ENCODE results near the gene VSIG2.

The VSIG2 gene

DNA sequence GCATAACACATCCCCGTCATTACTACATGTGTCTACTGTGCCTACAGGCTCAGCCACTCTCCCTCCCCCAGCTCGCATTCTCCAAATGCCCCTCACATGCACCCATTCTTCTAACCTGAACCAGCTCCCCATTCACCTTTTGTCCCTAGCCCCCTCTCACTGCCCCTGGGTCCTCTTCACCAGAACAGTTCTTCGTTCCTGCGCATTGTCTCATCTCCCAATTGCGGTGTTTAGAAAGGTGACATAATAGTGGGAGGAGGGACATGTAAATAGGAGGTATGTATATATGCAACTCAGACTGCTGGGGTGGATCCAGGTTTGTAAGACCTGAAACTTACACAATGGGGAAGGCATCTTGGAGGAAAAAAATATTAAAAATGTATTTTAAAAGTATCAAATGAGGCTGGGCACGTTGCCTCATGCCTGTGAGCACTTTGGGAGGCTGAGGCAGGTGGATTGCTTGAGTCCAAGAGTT is 4.7 kb upstream of the VSIG2 start:
- H3K36me3 ChIP-seq (ENCODE audit: low read length) = no peaks in the 10 kb centered on the region
- H3K9ac ChIP-seq (ENCODE audit: low read length) = no peak overlapping the region
- H3K4me3 ChIP-seq (ENCODE audit: insufficient read depth, low read length, poor library complexity, severe bottlenecking) = no peak overlapping the region
- no peaks in the 10 kb centered on the region for H3K9me2 ChIP-seq (replicated peaks; ENCODE audit: insufficient read depth, low read length)
- no peaks in the 10 kb centered on the region for H3K79me2 ChIP-seq (ENCODE audit: insufficient read depth, low read length)
- no peak for TF ChIP-seq EZH2phosphoT487 (conservative IDR thresholded peaks at IDR 0.05; ENCODE audit: low read length)
- TF ChIP-seq, protein P1, sequence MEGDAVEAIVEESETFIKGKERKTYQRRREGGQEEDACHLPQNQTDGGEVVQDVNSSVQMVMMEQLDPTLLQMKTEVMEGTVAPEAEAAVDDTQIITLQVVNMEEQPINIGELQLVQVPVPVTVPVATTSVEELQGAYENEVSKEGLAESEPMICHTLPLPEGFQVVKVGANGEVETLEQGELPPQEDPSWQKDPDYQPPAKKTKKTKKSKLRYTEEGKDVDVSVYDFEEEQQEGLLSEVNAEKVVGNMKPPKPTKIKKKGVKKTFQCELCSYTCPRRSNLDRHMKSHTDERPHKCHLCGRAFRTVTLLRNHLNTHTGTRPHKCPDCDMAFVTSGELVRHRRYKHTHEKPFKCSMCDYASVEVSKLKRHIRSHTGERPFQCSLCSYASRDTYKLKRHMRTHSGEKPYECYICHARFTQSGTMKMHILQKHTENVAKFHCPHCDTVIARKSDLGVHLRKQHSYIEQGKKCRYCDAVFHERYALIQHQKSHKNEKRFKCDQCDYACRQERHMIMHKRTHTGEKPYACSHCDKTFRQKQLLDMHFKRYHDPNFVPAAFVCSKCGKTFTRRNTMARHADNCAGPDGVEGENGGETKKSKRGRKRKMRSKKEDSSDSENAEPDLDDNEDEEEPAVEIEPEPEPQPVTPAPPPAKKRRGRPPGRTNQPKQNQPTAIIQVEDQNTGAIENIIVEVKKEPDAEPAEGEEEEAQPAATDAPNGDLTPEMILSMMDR (IDR thresholded peaks at IDR 0.05; ENCODE audit: insufficient read depth, low read length, poor library complexity, severe bottlenecking) = no peak
- H3K9me3 ChIP-seq (ENCODE audit: insufficient read depth, low read length) = no peaks in the 10 kb centered on the region
- H4K20me1 ChIP-seq (ENCODE audit: low read depth, low read length) = no peaks in the 10 kb centered on the region
- no peak overlapping the region for H3K4me2 ChIP-seq (ENCODE audit: low read depth, low read length, poor library complexity, severe bottlenecking)
- H3F3A ChIP-seq (ENCODE audit: insufficient read depth) = no peaks in the 10 kb centered on the region
- no peaks in the 10 kb centered on the region for H3K27me3 ChIP-seq (ENCODE audit: low read length)
- no peak overlapping the region for H3K27ac ChIP-seq (ENCODE audit: low read depth, low read length)
- no peak overlapping the region for H2AFZ ChIP-seq (ENCODE audit: low read depth, low read length, severe bottlenecking)

DNA sequence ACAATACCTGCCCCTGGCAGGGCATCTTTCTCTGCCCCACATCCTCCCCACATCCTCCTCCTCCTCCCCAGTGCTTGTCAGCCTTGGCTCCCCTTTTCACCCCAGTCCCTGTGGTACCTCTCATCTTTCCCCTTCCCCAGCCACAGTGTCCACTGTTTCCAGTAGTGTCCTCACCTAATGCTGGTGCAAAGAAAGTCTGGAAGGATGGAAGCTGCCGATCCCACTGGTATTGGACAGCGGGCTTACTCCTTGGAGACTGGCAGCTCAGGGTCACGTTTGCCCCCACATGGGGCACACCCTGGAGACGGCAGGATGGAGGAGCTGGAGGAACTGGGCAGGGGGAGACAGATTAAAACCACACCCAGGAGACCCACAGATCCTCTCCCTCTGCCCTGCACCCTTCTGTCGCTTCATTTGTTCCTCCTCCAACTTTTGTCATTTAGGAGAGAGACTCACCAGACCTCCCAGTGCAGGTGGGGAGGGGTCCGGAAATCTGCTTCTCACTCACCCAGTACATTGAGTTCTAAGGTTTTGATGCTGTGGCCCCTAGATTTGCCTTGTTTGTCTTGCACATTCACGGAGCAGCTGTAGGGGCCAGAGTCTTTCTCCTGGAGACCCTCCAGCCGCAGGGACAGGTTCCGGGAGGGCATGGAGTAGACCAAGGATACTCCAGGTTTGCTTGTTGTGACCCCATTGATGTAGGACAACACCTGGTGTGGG is 4.1 kb upstream of the VSIG2 start:
- Histone ChIP-seq H3F3A (ENCODE audit: insufficient read depth) (no peaks in the 10 kb centered on the region), H3K9me3 (ENCODE audit: insufficient read depth, low read length) (no peaks in the 10 kb centered on the region), H4K20me1 (ENCODE audit: low read depth, low read length) (no peaks in the 10 kb centered on the region), H3K27ac (ENCODE audit: low read depth, low read length) (no peak overlapping the region), H3K9me2 (replicated peaks; ENCODE audit: insufficient read depth, low read length) (no peaks in the 10 kb centered on the region), H3K36me3 (ENCODE audit: low read length) (no peaks in the 10 kb centered on the region), H3K4me3 (ENCODE audit: insufficient read depth, low read length, poor library complexity, severe bottlenecking) (no peak overlapping the region), H3K27me3 (ENCODE audit: low read length) (no peaks in the 10 kb centered on the region), H3K4me2 (ENCODE audit: low read depth, low read length, poor library complexity, severe bottlenecking) (no peak overlapping the region), H3K9ac (ENCODE audit: low read length) (no peak overlapping the region), H2AFZ (ENCODE audit: low read depth, low read length, severe bottlenecking) (no peak overlapping the region), H3K79me2 (ENCODE audit: insufficient read depth, low read length) (no peaks in the 10 kb centered on the region)
- TF ChIP-seq, protein P1 (IDR thresholded peaks at IDR 0.05; ENCODE audit: insufficient read depth, low read length, poor library complexity, severe bottlenecking) = no peak
- TF ChIP-seq EZH2phosphoT487 (conservative IDR thresholded peaks at IDR 0.05; ENCODE audit: low read length) = no peak

DNA sequence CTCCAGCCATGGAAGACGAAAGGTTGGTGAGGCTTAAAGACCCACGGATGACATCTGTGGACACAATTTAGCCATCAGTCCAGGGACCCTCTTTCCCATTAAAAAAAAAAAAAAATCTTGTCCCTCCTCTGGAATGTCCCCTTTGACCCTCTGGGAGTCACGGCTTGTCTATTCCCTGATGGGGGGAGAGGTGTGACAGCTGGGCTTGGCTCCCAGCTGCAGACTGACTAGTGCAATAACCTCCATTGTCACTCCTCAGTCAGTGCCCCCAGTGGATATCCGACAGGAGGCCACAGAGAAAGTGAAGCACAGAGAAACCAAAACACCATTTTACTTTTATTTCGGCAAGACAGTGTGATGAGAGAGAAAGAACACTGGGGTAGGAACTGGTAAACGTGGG is 2.7 kb upstream of the VSIG2 start:
- H3K79me2 ChIP-seq (ENCODE audit: insufficient read depth, low read length) = no peaks in the 10 kb centered on the region
- H4K20me1 ChIP-seq (ENCODE audit: low read depth, low read length) = no peaks in the 10 kb centered on the region
- H3K9ac ChIP-seq (ENCODE audit: low read length) = no peak overlapping the region
- H3K36me3 ChIP-seq (ENCODE audit: low read length) = no peaks in the 10 kb centered on the region
- no peaks in the 10 kb centered on the region for H3K9me3 ChIP-seq (ENCODE audit: insufficient read depth, low read length)
- TF ChIP-seq EZH2phosphoT487 (conservative IDR thresholded peaks at IDR 0.05; ENCODE audit: low read length) = no peak
- TF ChIP-seq, protein P1 (IDR thresholded peaks at IDR 0.05; ENCODE audit: insufficient read depth, low read length, poor library complexity, severe bottlenecking) = no peak
- no peak overlapping the region for H3K4me3 ChIP-seq (ENCODE audit: insufficient read depth, low read length, poor library complexity, severe bottlenecking)
- no peak overlapping the region for H2AFZ ChIP-seq (ENCODE audit: low read depth, low read length, severe bottlenecking)
- H3K27me3 ChIP-seq (ENCODE audit: low read length) = no peaks in the 10 kb centered on the region
- H3K4me2 ChIP-seq (ENCODE audit: low read depth, low read length, poor library complexity, severe bottlenecking) = no peak overlapping the region
- no peak overlapping the region for H3K27ac ChIP-seq (ENCODE audit: low read depth, low read length)
- no peaks in the 10 kb centered on the region for H3F3A ChIP-seq (ENCODE audit: insufficient read depth)
- H3K9me2 ChIP-seq (replicated peaks; ENCODE audit: insufficient read depth, low read length) = no peaks in the 10 kb centered on the region
